Measurements from ENCODE around the gene PTOV1.

The PTOV1 gene

DNA sequence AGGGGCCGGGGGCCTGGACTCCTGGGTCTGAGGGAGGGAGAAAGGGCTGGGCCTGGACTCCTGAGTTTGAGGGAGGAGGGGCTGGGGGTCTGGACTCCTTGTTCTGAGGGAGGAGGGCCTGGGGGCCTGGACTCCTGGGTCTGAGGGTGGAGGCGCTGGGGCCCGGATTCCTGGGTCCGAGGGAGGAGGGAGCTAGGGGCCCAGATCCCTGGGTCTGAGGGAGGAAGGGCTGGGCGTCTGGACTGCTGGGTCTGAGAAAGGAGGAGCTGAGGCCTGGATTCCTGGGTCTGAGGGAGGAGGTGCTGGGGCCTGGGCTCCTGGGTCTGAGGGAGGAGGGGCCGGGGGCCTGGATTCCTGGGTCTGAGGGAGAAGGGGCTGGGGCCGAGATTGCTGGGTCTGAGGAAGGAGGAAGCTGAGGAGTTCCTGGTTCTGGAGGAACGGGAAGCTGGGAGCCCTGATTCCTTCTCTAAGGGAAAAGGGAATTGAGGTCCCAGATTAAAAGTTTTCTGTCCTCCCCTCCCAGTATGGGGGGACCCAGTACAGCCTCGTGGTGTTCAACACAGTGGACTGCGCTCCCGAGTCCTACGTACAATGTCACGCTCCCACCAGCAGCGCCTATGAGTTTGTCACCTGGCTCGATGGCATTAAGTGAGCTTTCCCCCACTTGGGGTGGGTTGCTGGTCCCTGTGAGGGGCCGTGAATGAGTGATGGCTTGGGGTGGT is 32.1 kb upstream of the PTOV1 start:
- DNase-seq, result no peak

DNA sequence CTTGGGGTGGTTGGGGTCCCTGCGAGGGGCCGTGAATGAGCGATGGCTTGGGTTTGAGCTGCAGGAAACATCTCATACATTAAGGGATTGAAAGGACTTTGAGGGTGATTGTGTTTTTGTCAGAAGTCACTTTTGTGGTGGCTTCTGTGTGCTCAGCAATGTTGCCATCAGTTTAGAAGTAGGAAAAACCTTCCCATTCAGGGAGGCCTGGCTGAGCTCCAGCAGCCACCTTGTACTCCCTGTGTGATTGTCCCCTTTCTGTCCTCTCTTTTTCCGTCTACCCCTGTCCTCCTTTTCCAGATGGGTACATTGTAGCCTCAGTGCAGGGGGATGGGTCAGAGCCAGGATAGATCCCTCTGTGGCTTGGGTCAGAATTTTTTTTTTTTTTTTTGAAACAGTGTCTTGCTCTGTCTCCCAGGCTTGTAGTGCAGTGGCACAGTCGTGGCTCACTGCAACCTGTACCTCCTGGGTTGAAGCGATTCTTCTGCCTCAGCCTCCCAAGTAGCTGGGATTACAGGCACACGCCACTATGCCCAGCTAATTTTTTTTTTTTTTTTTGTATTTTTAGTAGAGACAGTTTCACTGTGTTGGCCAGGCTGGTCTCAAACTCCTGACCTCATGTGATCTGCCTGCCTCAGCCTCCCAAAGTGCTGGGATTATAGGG is 31.4 kb upstream of the PTOV1 start:
- DNase-seq, result peak; percentile 10

DNA sequence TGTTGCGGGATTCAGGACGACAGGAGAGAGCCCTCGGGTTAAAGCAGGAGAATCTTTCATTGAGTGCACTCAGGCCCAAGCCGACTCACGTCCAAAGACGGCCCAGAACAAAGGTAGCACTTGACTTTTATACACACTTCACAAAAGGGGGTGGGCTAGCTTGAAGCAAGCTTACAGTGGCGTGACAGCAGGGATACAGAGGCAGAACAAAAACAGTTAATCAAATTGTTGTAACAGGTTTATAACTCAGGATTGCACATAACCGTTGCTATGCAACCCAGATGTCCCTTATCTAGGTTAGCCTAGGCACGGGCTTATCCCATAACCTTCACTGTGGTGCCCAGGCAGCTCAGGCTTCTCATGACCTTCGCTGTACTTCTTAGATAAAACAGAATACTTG is 30.8 kb upstream of the PTOV1 start:
- DNase-seq, result peak; percentile 32

DNA sequence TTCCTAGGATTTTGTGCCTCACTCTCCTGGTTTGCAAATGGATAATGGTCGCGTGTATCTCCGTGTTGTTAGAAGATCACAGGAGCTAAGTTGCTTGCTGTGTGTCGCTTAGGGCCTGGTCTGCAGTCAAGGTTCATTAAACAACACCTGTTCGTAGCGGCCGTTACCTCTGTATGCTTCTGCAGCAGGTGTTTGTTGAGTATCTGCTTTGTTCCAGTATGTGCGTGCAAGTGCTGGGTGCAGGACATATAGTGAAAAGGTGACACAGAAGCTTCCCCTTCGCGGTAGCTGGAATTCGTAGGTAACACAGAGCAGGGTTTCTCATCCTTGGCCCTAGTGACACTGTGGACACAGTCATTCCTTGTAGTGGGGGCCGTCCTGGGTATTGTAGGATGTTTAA is 27.5 kb upstream of the PTOV1 start:
- peak; percentile 96 for DNase-seq

DNA sequence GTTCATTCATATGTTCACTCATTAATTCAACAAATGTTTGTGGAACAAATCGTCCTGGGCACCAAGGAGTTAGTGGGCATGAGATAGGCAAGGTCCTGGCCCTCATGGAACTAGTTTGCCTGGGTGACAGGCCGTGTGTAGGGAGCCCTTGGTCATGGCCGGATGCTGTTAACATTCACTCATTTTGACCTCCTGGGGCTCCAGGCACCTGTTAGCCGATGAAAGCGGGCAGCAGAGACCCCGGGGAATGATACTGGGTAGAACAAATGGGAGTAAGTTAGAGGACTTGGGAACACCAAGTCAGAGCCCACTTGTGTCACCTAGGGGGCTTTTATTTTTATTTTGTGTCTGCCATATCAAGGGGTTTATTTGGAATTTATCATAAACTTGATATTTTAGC is 26.3 kb upstream of the PTOV1 start:
- no peak for DNase-seq

DNA sequence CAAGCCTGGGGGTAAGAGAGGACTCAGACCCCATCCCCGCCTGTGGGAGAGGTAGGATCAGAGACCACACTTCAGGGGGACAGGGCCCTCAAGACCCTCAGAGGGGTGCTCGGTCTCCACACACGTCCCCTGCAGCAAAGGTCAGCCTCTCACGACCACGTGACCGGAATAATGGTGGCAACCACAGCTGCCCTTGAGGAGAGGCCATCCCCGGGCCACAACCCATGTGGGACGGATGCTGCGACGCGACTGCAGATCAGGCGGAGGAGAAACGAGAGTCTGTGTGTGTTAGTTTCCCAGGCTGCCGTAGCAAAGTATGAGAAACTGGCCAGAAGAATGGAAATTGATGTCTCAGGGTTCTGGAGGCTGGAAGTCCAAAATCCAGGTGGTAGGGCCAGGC is 23.9 kb upstream of the PTOV1 start:
- no peak for DNase-seq

DNA sequence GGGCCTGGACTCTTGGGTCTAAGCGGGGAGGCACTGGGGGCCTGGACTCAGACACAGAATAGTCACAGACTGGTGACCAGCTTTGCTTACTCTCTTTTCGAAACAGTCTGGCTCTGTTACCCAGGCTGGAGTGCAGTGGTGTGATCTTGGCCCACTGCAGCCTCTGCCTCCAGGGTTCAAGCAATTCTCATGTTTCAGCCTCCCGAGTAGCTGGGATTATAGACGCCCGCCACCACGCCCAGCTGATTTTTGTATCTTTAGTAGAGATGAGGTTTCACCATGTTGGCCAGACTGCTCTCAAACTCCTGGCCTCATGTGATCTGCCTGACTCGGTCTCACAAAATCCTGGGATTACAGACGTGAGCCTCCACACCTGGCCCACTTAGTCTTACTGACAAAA is 21.8 kb upstream of the PTOV1 start:
- no peak for DNase-seq

DNA sequence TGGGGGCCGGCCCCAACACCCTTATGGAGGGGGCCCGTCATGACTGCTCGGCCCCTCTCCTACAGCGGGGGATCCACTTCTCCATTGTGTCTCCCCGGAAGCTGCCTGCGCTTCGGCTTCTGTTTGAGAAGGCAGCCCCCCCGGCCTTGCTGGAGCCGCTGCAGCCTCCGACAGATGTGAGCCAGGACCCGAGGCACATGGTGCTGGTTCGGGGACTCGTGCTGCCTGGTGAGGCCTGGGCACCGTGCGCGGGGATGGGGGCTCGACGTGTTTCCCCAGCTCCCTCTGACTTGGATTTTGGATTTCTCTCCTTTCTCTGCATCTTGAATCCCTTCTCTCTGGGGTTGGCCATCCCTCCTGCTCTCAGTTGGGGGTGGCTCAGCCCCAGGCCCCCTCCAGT is 21.2 kb upstream of the PTOV1 start:
- no peak for DNase-seq

DNA sequence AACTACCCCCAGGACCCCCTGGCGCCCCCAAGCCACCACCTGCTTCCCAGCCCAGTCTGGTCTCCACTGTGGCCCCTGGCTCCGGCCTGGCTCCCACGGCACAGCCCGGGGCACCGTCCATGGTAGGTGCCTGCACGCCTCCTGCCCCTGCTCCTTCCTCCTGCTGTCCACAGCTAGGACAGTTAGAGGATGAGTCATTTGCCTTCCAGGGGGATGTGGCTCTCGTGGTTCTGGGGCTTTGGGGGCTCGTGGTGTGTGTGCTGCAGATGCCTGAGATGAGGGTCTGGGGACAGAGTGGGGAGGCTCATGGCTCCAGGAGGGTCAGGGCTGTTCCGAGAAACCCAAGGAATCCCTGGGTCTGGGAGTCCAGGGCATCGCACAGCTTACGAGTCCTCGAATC is 20.2 kb upstream of the PTOV1 start:
- no peak for DNase-seq

DNA sequence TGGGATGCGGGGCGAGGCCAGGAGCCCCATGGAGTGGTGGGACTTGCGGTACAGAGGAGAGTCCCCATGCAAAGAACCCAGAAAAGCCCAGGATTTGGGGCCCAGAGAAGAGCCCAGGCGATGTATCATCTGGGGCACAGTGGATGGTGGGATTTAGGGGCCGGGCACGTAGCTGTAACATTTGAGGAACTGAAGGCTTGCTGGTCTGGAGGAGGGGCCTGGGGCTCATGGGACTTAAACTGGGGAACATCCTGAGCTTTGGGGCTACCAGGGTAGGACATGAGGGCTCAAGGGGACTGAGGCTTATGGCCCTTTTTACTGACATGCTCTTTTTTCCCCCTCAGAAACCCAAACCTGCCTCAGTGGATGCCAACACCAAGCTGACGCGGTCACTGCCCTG is 19.4 kb upstream of the PTOV1 start:
- no peak for DNase-seq

DNA sequence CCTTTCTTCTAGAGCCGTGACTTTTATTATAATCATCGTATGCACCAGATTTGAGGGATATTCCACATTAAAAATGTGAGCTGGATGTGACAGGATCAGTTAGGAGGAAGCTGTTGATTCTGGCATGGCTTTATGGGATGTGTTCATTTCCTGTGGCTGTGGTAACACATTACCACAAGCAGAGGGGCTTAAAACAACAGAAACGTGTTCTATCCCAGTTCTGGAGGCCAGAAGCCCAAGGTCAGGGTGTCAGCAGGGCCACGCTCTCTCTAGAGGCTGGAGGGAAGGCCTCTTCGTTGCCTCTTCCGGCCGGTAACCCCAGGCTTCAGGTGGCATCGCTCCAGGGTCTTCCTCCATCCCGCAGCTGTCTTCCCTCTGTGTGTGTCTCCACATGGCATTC is 18.4 kb upstream of the PTOV1 start:
- DNase-seq, result no peak

DNA sequence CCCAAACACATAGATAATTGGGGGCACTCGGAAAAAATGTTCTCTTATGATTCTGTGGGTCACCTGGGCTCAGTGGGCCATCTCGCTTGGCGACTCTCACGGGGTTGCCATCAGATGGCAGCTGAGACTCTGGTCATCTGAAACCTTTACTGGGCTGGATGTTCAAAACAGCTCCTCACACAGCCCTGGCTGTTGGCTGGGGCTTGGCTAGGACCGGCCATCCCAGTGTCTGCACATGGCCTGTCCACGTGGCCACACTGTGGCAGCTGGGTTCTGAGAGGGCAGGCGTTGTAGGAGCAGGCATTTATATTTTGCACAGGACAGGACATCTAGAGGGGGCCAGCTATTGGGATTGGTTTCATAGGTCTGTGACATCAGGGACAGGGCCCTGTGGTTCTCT is 17.4 kb upstream of the PTOV1 start:
- DNase-seq, result no peak

DNA sequence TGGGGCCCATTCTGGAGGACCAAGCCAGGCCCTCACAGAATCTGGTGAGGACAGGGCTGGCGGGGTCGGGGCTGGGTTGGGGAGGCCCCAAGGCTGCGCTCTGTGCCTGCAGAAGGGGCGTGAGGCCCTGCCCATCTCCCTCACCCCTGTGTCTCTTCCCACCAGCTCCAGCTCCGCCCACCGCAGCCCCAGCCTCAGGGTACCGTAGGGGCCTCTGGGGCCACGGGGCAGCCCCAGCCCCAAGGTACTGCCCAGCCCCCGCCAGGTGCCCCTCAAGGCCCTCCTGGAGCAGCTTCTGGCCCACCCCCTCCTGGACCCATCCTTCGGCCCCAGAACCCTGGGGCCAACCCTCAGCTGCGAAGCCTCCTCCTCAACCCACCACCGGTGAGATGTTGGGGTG is 15.4 kb upstream of the PTOV1 start:
- DNase-seq, result no peak

DNA sequence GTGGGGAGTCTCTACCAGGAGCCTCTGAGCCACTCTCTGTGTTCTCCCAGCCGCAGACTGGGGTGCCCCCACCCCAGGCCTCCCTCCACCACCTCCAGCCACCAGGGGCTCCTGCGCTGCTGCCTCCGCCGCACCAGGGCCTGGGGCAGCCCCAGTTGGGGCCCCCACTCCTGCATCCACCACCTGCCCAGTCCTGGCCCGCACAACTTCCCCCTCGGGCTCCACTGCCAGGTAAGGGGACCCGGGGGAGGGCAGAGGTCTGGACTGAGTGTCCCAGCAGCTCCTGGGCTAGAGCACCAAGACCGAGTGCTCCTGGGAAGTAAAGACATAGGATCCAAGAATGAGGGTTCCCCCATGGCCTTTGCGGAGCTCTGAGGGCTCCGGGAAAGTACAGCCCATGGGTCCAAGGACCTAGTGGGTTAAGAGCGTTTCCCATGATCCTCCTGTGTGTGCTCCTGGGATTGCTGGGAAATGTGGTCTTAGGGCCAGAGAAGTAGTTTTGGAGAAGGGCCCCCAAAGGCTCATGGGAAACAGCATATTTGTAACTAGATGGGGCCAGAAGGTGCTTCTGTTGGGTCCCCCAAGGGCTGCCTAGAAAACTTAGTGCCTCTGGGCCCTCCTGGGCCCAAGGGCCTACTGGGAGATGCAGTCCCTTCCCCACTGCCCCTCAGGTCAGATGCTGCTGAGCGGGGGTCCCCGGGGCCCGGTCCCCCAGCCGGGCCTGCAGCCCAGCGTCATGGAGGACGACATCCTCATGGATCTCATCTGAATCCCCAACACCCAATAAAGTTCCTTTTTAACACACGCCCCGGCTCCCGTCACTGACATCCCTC is 14.6 kb upstream of the PTOV1 start:
- DNase-seq, result no peak

DNA sequence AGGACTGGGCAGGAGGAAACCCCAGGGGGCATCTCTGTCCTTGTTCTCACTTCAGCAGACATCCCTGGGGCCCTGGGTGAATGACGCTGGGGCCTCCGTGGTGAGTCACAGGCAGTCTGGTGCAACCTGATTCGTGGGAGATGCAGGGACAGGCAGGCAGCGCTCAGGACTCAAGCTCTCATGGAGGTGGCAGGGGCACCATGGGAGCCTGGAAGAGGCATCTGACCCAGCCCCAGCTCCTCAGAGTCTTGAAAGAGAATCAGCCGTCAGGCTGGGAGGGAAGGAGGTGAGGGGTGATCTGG is 14.0 kb upstream of the PTOV1 start:
- no peak for DNase-seq

DNA sequence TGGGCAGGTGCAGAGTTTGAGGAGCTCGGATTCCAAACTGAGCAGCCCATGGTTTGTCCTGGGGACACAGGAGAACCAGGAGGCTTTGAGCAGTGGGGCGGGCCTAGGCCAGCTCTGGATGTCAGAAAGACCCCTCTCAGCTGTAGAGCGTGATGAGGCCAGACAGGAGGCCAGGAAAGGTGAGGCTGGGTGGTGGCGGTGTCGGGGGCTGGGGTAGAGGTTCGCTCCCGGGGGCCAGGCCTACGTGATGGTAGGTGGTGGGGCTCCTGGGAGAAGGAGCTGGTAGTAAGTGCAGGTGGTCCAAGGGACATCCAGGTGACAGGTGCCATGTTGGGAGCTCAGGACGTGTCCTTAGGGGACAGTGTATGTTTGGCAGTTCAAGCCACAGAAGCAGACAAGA is 13.5 kb upstream of the PTOV1 start:
- DNase-seq, result no peak

DNA sequence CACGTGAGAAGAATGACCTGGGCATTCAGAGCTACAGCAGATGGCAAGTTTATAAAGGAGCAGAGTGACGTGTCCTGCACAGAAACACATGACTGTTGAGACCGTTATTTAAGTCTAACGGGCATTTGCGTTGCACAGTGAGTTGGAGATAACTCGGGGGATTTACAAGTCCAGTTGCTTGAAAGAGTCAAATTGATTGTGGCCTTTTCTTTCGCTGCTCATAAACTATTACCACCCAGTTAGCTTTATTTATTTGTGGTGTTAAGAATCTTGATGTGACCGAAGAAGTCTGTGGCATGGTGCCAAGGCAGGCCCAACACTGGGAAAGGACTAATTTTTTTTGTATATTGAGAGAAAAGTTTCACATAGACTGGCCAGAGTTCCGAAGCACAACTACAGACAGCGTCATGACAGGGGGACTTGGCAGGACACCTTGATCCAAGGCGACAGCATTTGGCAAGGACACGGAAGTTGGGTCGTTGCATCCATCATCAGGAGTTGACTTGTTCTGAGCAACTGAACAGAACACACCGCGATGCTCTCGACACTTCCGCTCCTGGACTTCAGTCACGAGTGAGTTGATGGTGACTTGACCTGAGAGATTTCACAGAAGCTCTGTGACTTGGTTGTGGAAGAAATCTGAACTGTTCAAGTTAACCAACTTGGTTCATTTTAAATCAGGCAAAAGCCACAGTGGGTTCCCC is 11.9 kb upstream of the PTOV1 start:
- no peak for DNase-seq

DNA sequence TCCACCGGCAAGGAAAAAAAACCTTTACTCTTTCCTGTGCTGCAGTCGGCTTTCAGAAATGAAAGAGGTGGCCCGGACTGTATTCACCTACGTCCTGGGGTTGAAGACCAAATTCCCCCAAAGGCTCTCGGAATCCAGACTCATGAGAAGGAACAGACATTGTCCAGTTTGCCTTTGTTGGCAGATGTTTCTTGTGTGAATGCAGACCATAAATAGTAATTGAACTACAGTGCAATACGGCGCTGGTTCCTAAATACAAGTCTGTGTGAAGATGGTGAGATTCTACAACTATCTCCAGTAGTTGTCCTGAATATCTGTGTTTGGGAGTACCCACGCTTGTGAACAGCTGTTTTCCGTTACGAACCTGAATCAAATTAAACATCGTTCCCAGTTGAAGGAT is 11.2 kb upstream of the PTOV1 start:
- no peak for DNase-seq

DNA sequence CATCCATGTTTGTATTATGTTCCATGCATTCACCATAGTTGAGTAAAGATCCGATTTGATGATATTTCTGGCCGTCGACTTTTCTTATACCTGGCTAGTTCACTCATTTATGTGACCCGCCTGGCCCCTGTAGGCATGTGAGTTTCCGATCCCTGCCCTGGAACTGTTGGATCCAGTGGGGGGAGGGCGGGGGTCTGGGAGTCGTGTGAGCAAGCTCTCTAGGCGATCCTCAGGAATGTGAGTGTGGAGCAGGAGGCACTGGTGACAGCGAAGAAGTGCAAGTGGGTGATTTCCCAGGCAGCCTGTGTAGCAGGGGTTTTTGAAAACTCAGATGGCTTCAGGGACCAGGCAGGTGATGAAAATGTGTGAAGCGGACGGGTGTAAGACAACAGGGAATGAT is 10.6 kb upstream of the PTOV1 start:
- DNase-seq, result no peak

DNA sequence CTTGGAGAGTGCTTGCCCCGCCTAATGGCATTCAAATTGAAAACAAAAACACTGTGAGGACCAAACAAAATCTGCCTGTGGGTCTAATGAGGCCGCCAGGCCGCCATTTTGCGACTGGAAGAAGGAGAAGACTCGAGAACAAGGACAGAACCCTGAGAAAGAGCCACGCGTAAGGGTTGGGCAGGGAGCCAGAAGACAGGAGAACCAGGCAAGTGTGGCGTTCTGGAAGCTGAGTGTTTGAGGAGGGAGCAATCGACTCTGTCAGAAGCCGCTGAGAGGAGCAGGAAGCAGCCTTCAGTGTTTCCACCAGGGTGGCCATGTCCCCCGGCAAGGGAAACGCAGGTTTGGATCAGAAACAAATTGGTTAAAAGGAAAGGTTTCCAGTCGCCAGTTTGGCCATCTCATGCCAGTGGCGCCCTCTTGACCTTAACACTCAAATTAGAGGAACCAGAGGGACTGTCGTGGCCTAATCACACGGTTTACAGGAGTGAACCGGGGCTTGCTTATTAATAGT is 10.2 kb upstream of the PTOV1 start:
- no peak for DNase-seq

DNA sequence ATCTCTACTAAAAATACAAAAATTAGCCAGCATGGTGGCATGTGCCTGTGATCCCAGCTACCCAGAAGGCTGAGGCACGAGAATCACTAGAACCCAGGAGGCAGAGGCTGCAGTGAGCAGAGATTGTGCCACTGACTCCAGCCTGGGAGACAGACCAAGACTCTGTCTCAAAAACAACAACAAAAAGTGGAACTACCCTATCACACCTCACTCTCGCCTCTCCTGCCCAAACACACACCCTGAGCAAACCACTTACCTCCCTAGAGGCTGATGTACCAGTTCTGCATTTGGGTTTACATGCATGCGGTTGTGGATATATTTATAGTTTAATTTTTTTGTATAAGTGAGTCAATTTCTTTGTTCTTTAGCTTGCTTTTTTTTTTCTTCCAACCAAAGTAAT is 7.7 kb upstream of the PTOV1 start:
- DNase-seq, result no peak

DNA sequence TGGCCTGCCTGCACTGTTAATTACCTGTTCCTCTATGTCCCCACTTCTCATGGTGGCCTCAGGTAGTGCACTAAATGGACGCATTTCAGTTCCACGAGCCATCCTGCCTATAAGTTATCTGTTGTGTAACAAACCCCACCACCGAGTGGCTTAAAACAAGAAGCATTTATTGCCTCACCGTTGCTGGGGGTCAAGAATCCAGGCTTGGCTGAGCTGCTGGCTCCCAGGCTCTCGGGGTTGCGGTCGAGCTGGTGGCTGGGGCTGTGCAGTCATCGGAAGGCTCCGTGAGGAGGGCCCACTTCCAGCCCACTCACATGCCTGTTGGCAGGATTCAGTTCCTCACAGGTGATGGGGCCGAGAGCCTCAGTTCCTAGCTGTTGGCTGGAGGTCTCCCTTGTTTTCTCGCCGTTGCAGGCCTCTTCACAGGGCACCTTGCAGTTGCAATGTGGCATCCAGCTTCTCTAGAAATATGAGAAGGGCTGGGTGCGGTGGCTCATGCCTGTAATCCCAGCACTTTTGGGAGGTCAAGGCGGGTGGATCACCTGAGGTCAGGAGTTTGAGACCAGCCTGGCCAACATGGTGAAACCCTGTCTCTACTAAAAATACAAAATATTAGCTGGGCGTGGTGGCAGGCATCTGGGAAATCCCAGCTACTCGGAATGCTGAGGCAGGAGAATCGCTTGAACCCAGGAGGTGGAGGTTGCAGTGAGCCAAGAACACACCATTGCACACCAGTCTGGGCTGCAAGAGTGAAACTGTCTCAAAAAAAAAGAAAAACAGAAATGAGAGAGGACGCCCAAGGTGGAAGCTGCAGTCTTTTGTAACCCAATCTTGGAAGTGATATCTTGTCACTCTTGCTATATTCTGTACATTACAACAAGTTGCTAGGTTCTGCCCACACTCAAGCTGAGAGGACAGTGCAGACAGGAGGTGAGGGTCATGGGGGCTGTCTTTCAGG is 6.5 kb upstream of the PTOV1 start:
- no peak for DNase-seq
